DOHH2 (cell line): Measurements from ENCODE around the gene PPP1R13B.

ENCODE experiments used
- H3F3A ChIP-seq: fragments of 200-600 bp; sonication (generic), shearing (Covaris generic); 2 replicates; pipeline ENCODE4 v1.6.0; 2016; ENCODE audit warnings: antibody characterized with exemption, mild to moderate bottlenecking; ENCODE audit not compliant: control insufficient read depth, insufficient read depth
- H3K27ac ChIP-seq: fragments of 200-600 bp; sonication (generic); 2 replicates; pipeline ENCODE4 v1.5.1; 2014; ENCODE audit warnings: low read depth, mild to moderate bottlenecking, low read length, moderate library complexity
- H3K27me3 ChIP-seq: fragments of 200-600 bp; sonication (generic); 2 replicates; pipeline ENCODE4 v1.6.1; 2014; ENCODE audit warnings: mild to moderate bottlenecking, low read length, mixed read lengths; ENCODE audit not compliant: control insufficient read depth
- H3K36me3 ChIP-seq: fragments of 200-600 bp; sonication (generic); 2 replicates; pipeline ENCODE4 v1.6.1; 2014; ENCODE audit warnings: mild to moderate bottlenecking, low read length, moderate library complexity, mixed read lengths; ENCODE audit not compliant: control insufficient read depth
- H3K4me1 ChIP-seq: fragments of 200-600 bp; sonication (generic); 2 replicates; pipeline ENCODE4 v1.6.1; 2014; ENCODE audit warnings: mild to moderate bottlenecking, low read length, mixed read lengths; ENCODE audit not compliant: control insufficient read depth
- H3K4me2 ChIP-seq: fragments of 200-600 bp; sonication (generic); 2 replicates; pipeline ENCODE4 v1.6.0; 2014; ENCODE audit warnings: mild to moderate bottlenecking, low read length, moderate library complexity
- H3K4me3 ChIP-seq: fragments of 200-600 bp; sonication (generic); 2 replicates; pipeline ENCODE4 v1.5.1; 2014; ENCODE audit warnings: mild to moderate bottlenecking, low read length, mixed read lengths
- H3K79me2 ChIP-seq: fragments of 200-600 bp; sonication (generic); 2 replicates; pipeline ENCODE4 v1.6.1; 2014; ENCODE audit warnings: mild to moderate bottlenecking, low read length, mixed read lengths; ENCODE audit not compliant: control insufficient read depth
- H3K9me2 ChIP-seq: fragments of 200-600 bp; sonication (generic); replicated peaks from 2 replicates; pipeline ENCODE4 v1.6.1; 2014; ENCODE audit warnings: mild to moderate bottlenecking, low read length, mixed read lengths; ENCODE audit not compliant: control insufficient read depth
- H3K9me3 ChIP-seq: fragments of 200-600 bp; sonication (generic); 2 replicates; pipeline ENCODE4 v1.6.1; 2014; ENCODE audit warnings: antibody characterized with exemption, low read length, mixed read lengths; ENCODE audit not compliant: control insufficient read depth, insufficient read depth
- H4K20me1 ChIP-seq: fragments of 200-600 bp; sonication (generic); 2 replicates; pipeline ENCODE4 v1.6.0; 2014; ENCODE audit warnings: low read depth, mild to moderate bottlenecking, antibody characterized with exemption, low read length, moderate library complexity; ENCODE audit not compliant: control insufficient read depth, insufficient read depth
- EZH2phosphoT487 ChIP-seq: fragments of 200-600 bp; sonication (generic); IDR thresholded peaks from 2 replicates; pipeline ENCODE4 v1.6.1; 2017; ENCODE audit warnings: borderline replicate concordance, mild to moderate bottlenecking, antibody characterized with exemption, low read length, moderate library complexity, mixed read lengths
- TF ChIP-seq, protein P1 (sequence below): fragments of 200-600 bp; sonication (generic); IDR thresholded peaks from one replicate; pipeline ENCODE4 v1.5.1; 2014; ENCODE audit warnings: antibody characterized with exemption, mild to moderate bottlenecking, low read depth, low read length; ENCODE audit not compliant: poor library complexity, severe bottlenecking

Gene PPP1R13B

DNA sequence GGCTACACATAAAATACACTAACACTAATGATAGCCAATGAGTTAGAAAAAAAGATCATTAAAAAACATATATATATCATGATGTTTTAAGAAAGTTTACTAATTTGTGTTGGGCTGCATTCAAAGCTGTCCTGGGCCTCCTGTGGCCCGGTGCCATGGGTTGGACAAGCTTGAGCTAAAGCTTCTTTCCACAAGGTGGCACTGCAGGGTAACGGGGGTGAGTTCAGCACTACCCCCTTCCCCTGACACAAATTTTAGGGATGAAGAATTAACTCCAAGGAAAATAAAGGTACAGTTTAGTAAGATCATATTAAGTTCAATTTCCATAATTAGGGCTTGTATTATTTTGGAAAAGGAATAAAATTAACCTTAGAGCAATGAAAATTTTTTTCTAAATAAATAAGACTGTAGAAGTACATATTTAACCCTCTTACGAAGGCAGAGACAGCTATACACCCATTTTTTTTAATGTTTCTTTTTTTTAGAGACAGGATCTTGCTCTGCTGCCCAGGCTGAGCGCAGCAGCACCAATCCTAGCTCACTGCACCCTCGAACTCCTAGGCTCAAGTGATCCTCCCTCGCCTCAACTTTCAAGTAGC, 38.9 kb downstream of the PPP1R13B start:
- Histone ChIP-seq H4K20me1 (no peaks in the 10 kb centered on the region), H3K36me3 (no peaks in the 10 kb centered on the region), H3K27ac (no peak overlapping the region), H3K4me2 (no peak overlapping the region), H3F3A (no peaks in the 10 kb centered on the region), H3K9me3 (no peaks in the 10 kb centered on the region), H3K4me1 (peaks cover 15% of the 10 kb centered on the region), H3K4me3 (no peak overlapping the region), H3K27me3 (no peaks in the 10 kb centered on the region), H3K9me2 (no peaks in the 10 kb centered on the region), H3K79me2 (no peaks in the 10 kb centered on the region)
- TF ChIP-seq, protein P1, sequence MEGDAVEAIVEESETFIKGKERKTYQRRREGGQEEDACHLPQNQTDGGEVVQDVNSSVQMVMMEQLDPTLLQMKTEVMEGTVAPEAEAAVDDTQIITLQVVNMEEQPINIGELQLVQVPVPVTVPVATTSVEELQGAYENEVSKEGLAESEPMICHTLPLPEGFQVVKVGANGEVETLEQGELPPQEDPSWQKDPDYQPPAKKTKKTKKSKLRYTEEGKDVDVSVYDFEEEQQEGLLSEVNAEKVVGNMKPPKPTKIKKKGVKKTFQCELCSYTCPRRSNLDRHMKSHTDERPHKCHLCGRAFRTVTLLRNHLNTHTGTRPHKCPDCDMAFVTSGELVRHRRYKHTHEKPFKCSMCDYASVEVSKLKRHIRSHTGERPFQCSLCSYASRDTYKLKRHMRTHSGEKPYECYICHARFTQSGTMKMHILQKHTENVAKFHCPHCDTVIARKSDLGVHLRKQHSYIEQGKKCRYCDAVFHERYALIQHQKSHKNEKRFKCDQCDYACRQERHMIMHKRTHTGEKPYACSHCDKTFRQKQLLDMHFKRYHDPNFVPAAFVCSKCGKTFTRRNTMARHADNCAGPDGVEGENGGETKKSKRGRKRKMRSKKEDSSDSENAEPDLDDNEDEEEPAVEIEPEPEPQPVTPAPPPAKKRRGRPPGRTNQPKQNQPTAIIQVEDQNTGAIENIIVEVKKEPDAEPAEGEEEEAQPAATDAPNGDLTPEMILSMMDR, result peak; percentile 82
- TF ChIP-seq EZH2phosphoT487, result no peak

DNA sequence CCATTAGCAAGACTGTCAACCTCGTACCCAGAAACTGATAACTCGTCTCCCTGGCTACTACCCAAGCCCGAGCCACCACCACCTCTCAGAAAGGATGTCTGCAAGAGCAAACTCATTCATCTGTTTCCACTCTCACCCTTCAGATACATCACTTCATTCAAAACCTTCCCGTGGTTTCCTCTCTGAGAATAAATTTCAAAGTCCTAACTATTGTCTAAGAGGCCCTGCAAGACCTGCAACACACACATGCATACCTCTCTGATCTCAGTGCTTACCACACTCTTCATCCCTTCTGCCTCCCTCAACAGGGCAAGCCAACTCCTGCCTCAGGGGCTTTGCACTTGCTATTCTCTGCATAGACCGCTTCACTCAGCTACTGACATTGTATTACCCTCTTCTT, 40.6 kb downstream of the PPP1R13B start:
- Histone ChIP-seq H3K27me3 (no peaks in the 10 kb centered on the region), H3K4me2 (no peak overlapping the region), H4K20me1 (no peaks in the 10 kb centered on the region), H3K4me1 (peaks cover 15% of the 10 kb centered on the region), H3K79me2 (no peaks in the 10 kb centered on the region), H3K9me2 (no peaks in the 10 kb centered on the region), H3K9me3 (no peaks in the 10 kb centered on the region), H3K27ac (no peak overlapping the region), H3K4me3 (no peak overlapping the region), H3K36me3 (no peaks in the 10 kb centered on the region), H3F3A (no peaks in the 10 kb centered on the region)
- TF ChIP-seq EZH2phosphoT487, result no peak
- TF ChIP-seq, protein P1, result no peak

- Histone ChIP-seq H3K79me2 (no peaks in the 10 kb centered on the region), H3K27me3 (no peaks in the 10 kb centered on the region), H3K27ac (no peak overlapping the region), H3K4me3 (no peak overlapping the region), H3F3A (no peaks in the 10 kb centered on the region), H3K4me1 (peaks cover 15% of the 10 kb centered on the region), H3K36me3 (no peaks in the 10 kb centered on the region), H3K9me3 (no peaks in the 10 kb centered on the region), H3K4me2 (no peak overlapping the region), H3K9me2 (no peaks in the 10 kb centered on the region), H4K20me1 (no peaks in the 10 kb centered on the region)
- TF ChIP-seq, protein P1, result no peak
- no peak for TF ChIP-seq EZH2phosphoT487
Measured at GRCh38 chr14:103805708-103806107, 41.7 kb downstream of the PPP1R13B start.

GRCh38 chr14:103803661-103804060, 43.7 kb downstream of the PPP1R13B start:
- no peaks in the 10 kb centered on the region for H4K20me1 ChIP-seq

More at GRCh38 chr14:103803661-103804060, 43.7 kb downstream of the PPP1R13B start:
- H3K36me3 ChIP-seq, result no peaks in the 10 kb centered on the region
- H3K27me3 ChIP-seq, result no peaks in the 10 kb centered on the region
- no peak overlapping the region for H3K4me3 ChIP-seq
- H3F3A ChIP-seq, result no peaks in the 10 kb centered on the region
- no peaks in the 10 kb centered on the region for H3K9me2 ChIP-seq
- H3K27ac ChIP-seq, result no peak overlapping the region
- TF ChIP-seq, protein P1, result no peak
- TF ChIP-seq EZH2phosphoT487, result no peak
- H3K4me2 ChIP-seq, result no peak overlapping the region
- no peaks in the 10 kb centered on the region for H3K79me2 ChIP-seq
- peaks cover 15% of the 10 kb centered on the region for H3K4me1 ChIP-seq
- no peaks in the 10 kb centered on the region for H3K9me3 ChIP-seq
